Putamen (tissue), 1 donor: ENCODE results near the gene FRMD8.
A peak's percentile ranks its signal among the peaks of the same experiment; 100 is the strongest.

Experiments used
- DNase-seq: peaks from one replicate; pipeline ENCODE4 v3.0.0-alpha.2; 2016; ENCODE audit warnings: low spot score

The FRMD8 gene

DNA sequence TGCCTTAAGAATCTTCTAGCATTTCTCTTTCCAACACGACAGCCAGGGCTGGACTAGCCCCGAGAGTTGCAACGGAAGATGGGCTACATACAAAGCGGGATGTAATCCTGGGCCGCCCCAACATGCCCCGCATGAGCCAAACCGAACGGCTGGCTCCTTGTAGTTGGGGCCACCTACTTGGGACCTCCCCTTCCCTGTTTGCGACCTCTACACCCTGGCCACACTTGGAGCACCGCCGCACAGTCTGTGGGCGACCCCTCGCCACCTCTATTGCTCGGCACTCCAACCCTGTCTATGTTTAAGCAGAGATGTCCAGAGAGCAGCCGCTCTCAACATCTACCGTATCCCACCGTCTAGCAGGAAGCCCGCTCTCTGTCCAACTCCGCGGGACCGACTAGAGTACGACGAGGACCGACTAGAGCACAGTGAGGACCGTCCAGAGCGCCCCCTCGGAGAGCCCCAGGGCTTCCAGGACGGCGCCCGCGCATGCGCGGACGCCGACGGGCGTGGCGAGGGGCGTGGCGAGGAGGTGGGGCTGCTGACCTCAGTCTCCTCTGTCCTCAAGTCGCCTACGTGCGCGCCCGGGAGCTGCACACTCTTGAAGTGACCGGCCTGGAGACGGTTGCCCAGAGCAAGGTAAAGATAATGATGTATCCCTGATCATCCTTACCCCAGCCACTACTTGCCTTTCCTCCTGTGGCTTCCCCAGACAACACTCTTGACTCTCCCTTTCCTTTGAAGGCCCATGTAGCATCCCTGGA lies 68.4 kb downstream of the FRMD8 start:
- DNase-seq: peak; percentile 88

GRCh38 chr11:65456418-65456817 lies 70.0 kb downstream of the FRMD8 start:
- DNase-seq: no peak

DNA sequence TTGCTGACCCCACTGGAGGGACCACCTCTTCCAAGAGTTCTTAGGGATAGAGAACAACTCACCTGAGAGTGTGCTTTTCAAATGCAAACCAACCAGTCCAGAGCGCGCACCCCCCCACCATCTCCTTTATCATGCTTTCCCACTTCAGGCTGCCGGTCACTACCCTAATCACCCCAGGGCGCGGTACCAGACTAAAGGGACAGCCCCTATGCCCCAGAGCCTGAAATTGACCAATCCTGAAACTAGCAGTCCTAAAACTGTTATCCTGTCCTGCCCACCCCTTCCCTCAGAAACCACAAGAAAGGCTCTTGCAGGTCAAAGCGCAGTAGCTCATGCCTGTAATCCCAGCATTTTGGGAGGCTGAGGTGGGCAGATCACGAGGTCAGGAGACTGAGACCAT lies 73.1 kb downstream of the FRMD8 start:
- no peak for DNase-seq
